Heart left ventricle (tissue), 16 donors: ENCODE data around the gene FANCM. TPM values are rescaled to one million over a fixed set of nuclear protein-coding genes. Genes with fewer than 3 reads are reported as not detected.

Experiments
- ATAC-seq, 4 donors: fragments of 200-7000 bp; cut with Tn5 transposase; one replicate each; pipeline ENCODE4 v1.9.1; 2020 to 2022; ENCODE audit warnings: moderate library complexity in 4 of 4, mild to moderate bottlenecking in 3 of 4, moderate number of reproducible peaks in 1 of 4
- DNase-seq, 5 donors: peaks; one replicate each; pipeline ENCODE4 v3.0.0-alpha.2; 2020
- H3K27ac ChIP-seq, 12 donors: fragments of 200-600 bp; sonication (generic) in 4 of 12; one replicate each; pipeline versions ENCODE4 v1.5.0 to v1.8.0; 2016 to 2022; ENCODE audit warnings: mild to moderate bottlenecking in 2 of 12
- H3K27me3 ChIP-seq, 9 donors: fragments of 200-600 bp; sonication (generic) in 2 of 9; one replicate each; pipeline versions ENCODE4 v1.5.1 to v1.8.0; 2016 to 2022; ENCODE audit warnings: mild to moderate bottlenecking in 3 of 9
- H3K36me3 ChIP-seq, 9 donors: fragments of 200-600 bp; sonication (generic) in 2 of 9; one replicate each; pipeline versions ENCODE4 v1.5.0 to v1.8.0; 2018 to 2022; ENCODE audit warnings: mild to moderate bottlenecking in 2 of 9
- H3K4me1 ChIP-seq, 12 donors: fragments of 200-600 bp; sonication (generic) in 4 of 12; one replicate each; pipeline versions ENCODE4 v1.5.0 to v1.8.0; 2016 to 2022; ENCODE audit warnings: mild to moderate bottlenecking in 3 of 12
- H3K4me3 ChIP-seq, 12 donors: fragments of 200-600 bp; sonication (generic) in 4 of 12; one replicate each; pipeline versions ENCODE4 v1.5.0 to v1.8.0; 2017 to 2022; ENCODE audit warnings: mild to moderate bottlenecking in 9 of 12, moderate library complexity in 4 of 12
- H3K9me3 ChIP-seq, 12 donors: fragments of 200-600 bp; sonication (generic) in 4 of 12; one replicate each; pipeline versions ENCODE4 v1.5.0 to v1.8.0; 2016 to 2022; ENCODE audit warnings: mild to moderate bottlenecking in 1 of 12
- POLR2A ChIP-seq, 2 donors: fragments of 450-650 bp; IDR thresholded peaks; one replicate each; pipeline ENCODE4 v1.6.1; 2017; ENCODE audit warnings: antibody characterized with exemption in 2 of 2, mild to moderate bottlenecking in 2 of 2, moderate library complexity in 2 of 2
- WGBS, 4 donors: extraction: QIAGEN DNeasy Blood & Tissue Kit in 2 of 4; methylation state at CpG; one replicate each; pipeline versions ENCODE4 v1.1.5 to v1.1.7; 2013 to 2018; 5-methylcytosine and 5-hydroxymethylcytosine counted together
- intact Hi-C, 10 donors: fragments of 100-400 bp; cut with DNase I; formaldehyde crosslinking; loops; one replicate each; pipeline versions ENCODE4 v1.11.1 to v1.14.2; 2022
- polyA plus RNA-seq, 2 donors: library from polyadenylated mRNA; stranded (reverse); fragments of 200-250 nt; gene quantifications; one replicate each; pipeline ENCODE4 v1.2.3, GENCODE V29; 2013
- total RNA-seq, 9 donors: library from RNA; depleted of rRNA in 2 of 9; stranded (reverse); fragments of >200 nt in 2 of 9; fragmentation: NEBNext Ultra II Directional in 3 of 9; extraction: Animal tissue kit (Norgen Biotek cat#: 25700) in 3 of 9; gene quantifications; one replicate each; pipeline versions ENCODE4 v1.1.0 to v1.2.4, GENCODE V29; 2016 to 2023
- TF ChIP-seq, protein P1 (sequence below), 12 donors: fragments of 200-600 bp; sonication (generic) in 4 of 12; IDR thresholded peaks; one replicate each; pipeline versions ENCODE4 v1.5.0 to v1.8.0; 2018 to 2022; ENCODE audit warnings: antibody characterized with exemption in 12 of 12, mild to moderate bottlenecking in 5 of 12
- donor health status: ischemic (EF 13 %, LVEDD 7.1; RV severe dilation, severe dysfunction).
- donor health status: healthy with polysubstance abuse.
- donor health status: DM: no; HTN: yes; CAD: no.
- donor health status: DM: no; HTN: no; CAD: no.
- donor health status: ischemic (EF 25% LVEDD 6.9; RV normal size, moderate dysfunction).
- donor health status: ischemic (EF 25% LVEDD 5.7; RV mildly dilated, moderate dysfunction).
- donor health status: healthy.
- donor health status: DM: yes; HTN: yes; CAD: no.
- donor health status: ischemic (EF 35%, LVEDD 5.7; RV mildly dilated, moderate dysfunction).
- donor health status: nonischemic (EF 11% LVEDD 7.7; RV severe dilation, severe dysfunction).
- donor health status: DM: yes; HTN: yes; CAD: no.
- donor health status: PGD.
- donor health status: ischemic (EF 29% LVEDD 5.4; RV normal size, mild dysfunction).
- donor health status: nonischemic (EF 23%, LVEDD 6.1; RV moderate dilation, normal function).

Gene FANCM
- total and polyA plus RNA-seq, 11 donors: 1.4 to 4.5 (median 3.1) TPM

DNA sequence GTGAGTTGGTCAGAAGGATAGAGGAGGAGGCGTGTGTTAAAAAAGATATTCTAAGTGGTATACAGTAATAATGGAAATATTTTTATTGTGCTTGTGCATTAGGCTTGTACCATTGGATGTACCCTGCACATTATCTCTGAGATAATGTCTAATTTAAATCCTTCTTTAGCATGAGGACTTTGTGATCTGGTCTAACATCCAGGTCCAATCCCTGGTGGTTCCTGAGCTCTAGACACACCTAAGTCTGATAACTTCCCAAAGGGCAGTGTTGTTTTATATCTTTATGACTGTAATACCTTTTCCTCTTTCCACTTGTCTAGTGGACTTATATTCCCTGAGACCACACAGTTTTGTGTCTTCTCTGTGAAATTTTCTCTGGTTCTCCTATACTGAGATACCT lies 31.2 kb upstream of the FANCM start:
- intact Hi-C loops: no loop called here
- H3K4me3 ChIP-seq: no peak overlapping the region
- no peak for ATAC-seq
- 53 to 97% (median 96%) methylated on average over 1 of the region's 1 CpG for WGBS, 4 donors
- H3K27ac ChIP-seq: no peak overlapping the region
- H3K27me3 ChIP-seq: no peaks in the 10 kb centered on the region
- H3K36me3 ChIP-seq: peaks cover 0 to 100% (median 85%) of the 10 kb centered on the region in 9 donors
- TF ChIP-seq, protein P1, sequence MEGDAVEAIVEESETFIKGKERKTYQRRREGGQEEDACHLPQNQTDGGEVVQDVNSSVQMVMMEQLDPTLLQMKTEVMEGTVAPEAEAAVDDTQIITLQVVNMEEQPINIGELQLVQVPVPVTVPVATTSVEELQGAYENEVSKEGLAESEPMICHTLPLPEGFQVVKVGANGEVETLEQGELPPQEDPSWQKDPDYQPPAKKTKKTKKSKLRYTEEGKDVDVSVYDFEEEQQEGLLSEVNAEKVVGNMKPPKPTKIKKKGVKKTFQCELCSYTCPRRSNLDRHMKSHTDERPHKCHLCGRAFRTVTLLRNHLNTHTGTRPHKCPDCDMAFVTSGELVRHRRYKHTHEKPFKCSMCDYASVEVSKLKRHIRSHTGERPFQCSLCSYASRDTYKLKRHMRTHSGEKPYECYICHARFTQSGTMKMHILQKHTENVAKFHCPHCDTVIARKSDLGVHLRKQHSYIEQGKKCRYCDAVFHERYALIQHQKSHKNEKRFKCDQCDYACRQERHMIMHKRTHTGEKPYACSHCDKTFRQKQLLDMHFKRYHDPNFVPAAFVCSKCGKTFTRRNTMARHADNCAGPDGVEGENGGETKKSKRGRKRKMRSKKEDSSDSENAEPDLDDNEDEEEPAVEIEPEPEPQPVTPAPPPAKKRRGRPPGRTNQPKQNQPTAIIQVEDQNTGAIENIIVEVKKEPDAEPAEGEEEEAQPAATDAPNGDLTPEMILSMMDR (IDR thresholded peaks at IDR 0.05): no peak
- no peak for TF ChIP-seq POLR2A (IDR thresholded peaks at IDR 0.05)
- H3K4me1 ChIP-seq: no peaks in the 10 kb centered on the region
- DNase-seq: no peak
- H3K9me3 ChIP-seq: no peaks in the 10 kb centered on the region

DNA sequence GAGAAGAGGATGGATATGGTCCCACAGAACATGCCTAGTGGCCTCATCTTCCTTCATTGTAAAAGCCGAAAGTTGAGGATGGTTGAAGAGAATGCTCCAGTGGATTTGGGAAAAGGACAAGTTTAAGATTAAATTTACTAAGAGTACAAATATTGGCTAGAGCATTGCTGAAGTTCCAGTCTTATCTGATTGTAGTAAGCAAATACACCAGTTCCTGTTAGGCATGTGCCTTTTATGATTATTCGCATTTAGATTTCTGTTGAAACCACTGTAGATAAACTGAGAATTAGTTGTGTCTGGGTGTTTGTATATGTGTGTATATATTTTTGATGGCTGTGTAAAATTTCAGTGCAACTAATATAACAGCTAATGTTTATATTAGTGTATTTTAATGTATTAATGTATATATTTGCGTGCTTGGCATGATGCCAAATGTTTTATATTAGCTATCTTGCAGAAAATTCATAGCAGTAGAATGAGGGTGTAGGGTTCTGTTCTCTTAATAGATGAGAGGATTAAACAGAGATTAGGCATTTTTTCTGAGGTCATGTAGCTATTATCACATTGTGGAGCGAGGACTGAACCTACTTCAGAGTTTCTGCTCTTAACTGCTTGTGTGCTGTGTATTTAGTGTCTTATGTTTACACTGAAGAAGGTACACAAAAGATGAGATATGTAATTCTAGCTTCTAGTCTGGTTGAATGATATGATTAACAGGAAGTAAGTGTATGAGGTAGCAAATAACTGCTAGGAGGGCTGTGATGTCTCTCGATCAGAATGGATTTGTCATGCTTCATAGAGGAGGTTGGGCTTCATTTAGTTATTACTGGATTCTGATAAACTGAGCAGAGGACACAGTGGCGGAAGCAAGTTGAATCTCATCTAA lies 22.6 kb upstream of the FANCM start:
- 83 to 92% (median 90%) methylated on average over 6 of the region's 6 CpGs for WGBS, 4 donors
- intact Hi-C loops: no loop called here
- TF ChIP-seq POLR2A (IDR thresholded peaks at IDR 0.05): no peak
- TF ChIP-seq, protein P1 (IDR thresholded peaks at IDR 0.05): no peak
- Histone ChIP-seq H3K4me1 (no peaks in the 10 kb centered on the region), H3K9me3 (no peaks in the 10 kb centered on the region), H3K27ac (no peak overlapping the region), H3K27me3 (no peaks in the 10 kb centered on the region), H3K4me3 (no peak overlapping the region), H3K36me3 (peaks cover 0 to 100% (median 99%) of the 10 kb centered on the region in 9 donors)
- no peak for ATAC-seq
- no peak for DNase-seq

GRCh38 chr14:45114327-45114726 lies 21.4 kb upstream of the FANCM start:
- peaks cover 0 to 100% (median 100%) of the 10 kb centered on the region in 9 donors for H3K36me3 ChIP-seq
- intact Hi-C loops: no loop called here
- H3K9me3 ChIP-seq: no peaks in the 10 kb centered on the region
- H3K4me1 ChIP-seq: no peaks in the 10 kb centered on the region
- no peak for ATAC-seq
- H3K27me3 ChIP-seq: no peaks in the 10 kb centered on the region
- DNase-seq: no peak
- no peak overlapping the region for H3K4me3 ChIP-seq
- 78 to 82% (median 80%) methylated on average over 3 of the region's 3 CpGs for WGBS, 4 donors
- TF ChIP-seq, protein P1 (IDR thresholded peaks at IDR 0.05): no peak
- no peak for TF ChIP-seq POLR2A (IDR thresholded peaks at IDR 0.05)
- no peak overlapping the region for H3K27ac ChIP-seq

DNA sequence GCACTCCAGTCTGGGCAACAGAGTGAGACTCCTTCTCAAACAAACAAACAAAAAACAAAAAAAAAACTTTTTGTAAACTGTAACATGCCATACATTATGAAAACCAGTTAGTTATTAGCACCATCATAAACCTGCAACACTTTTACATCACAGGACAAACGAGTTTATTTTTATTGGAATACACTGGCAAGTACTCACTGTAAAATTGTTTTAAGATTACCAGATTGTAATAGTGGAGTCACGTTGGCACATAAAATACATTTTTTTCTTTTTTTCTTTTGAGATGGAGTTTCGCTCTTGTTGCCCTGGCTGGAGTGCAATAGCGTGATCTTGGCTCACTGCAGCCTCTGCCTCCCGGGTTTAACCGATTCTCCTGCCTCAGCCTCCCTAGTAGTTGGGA lies 17.1 kb upstream of the FANCM start:
- no peaks in the 10 kb centered on the region for H3K9me3 ChIP-seq
- H3K4me3 ChIP-seq: no peak overlapping the region
- ATAC-seq (no peak), DNase-seq (no peak)
- 86 to 95% (median 90%) methylated on average over 6 of the region's 6 CpGs for WGBS, 4 donors
- no peaks in the 10 kb centered on the region for H3K27me3 ChIP-seq
- no peaks in the 10 kb centered on the region for H3K4me1 ChIP-seq
- no peak for TF ChIP-seq POLR2A (IDR thresholded peaks at IDR 0.05)
- TF ChIP-seq, protein P1 (IDR thresholded peaks at IDR 0.05): no peak
- peaks cover 0 to 100% (median 99%) of the 10 kb centered on the region in 9 donors for H3K36me3 ChIP-seq
- intact Hi-C loops: no loop called here
- H3K27ac ChIP-seq: no peak overlapping the region
